Heart left ventricle (tissue), 16 donors: ENCODE data around the gene CYP1A1. TPM values are rescaled to one million over a fixed set of nuclear protein-coding genes. Genes with fewer than 3 reads are reported as not detected.

ENCODE experiments used
- ATAC-seq, 4 donors: fragments of 200-7000 bp; cut with Tn5 transposase; one replicate each; pipeline ENCODE4 v1.9.1; 2020 to 2022; ENCODE audit warnings: moderate library complexity in 4 of 4, mild to moderate bottlenecking in 3 of 4, moderate number of reproducible peaks in 1 of 4
- DNase-seq, 5 donors: peaks; one replicate each; pipeline ENCODE4 v3.0.0-alpha.2; 2020
- H3K27ac ChIP-seq, 12 donors: fragments of 200-600 bp; sonication (generic) in 4 of 12; one replicate each; pipeline versions ENCODE4 v1.5.0 to v1.8.0; 2016 to 2022; ENCODE audit warnings: mild to moderate bottlenecking in 2 of 12
- H3K27me3 ChIP-seq, 9 donors: fragments of 200-600 bp; sonication (generic) in 2 of 9; one replicate each; pipeline versions ENCODE4 v1.5.1 to v1.8.0; 2016 to 2022; ENCODE audit warnings: mild to moderate bottlenecking in 3 of 9
- H3K36me3 ChIP-seq, 9 donors: fragments of 200-600 bp; sonication (generic) in 2 of 9; one replicate each; pipeline versions ENCODE4 v1.5.0 to v1.8.0; 2018 to 2022; ENCODE audit warnings: mild to moderate bottlenecking in 2 of 9
- H3K4me1 ChIP-seq, 12 donors: fragments of 200-600 bp; sonication (generic) in 4 of 12; one replicate each; pipeline versions ENCODE4 v1.5.0 to v1.8.0; 2016 to 2022; ENCODE audit warnings: mild to moderate bottlenecking in 3 of 12
- H3K4me3 ChIP-seq, 12 donors: fragments of 200-600 bp; sonication (generic) in 4 of 12; one replicate each; pipeline versions ENCODE4 v1.5.0 to v1.8.0; 2017 to 2022; ENCODE audit warnings: mild to moderate bottlenecking in 9 of 12, moderate library complexity in 4 of 12
- H3K9me3 ChIP-seq, 12 donors: fragments of 200-600 bp; sonication (generic) in 4 of 12; one replicate each; pipeline versions ENCODE4 v1.5.0 to v1.8.0; 2016 to 2022; ENCODE audit warnings: mild to moderate bottlenecking in 1 of 12
- POLR2A ChIP-seq, 2 donors: fragments of 450-650 bp; IDR thresholded peaks; one replicate each; pipeline ENCODE4 v1.6.1; 2017; ENCODE audit warnings: antibody characterized with exemption in 2 of 2, mild to moderate bottlenecking in 2 of 2, moderate library complexity in 2 of 2
- WGBS, 4 donors: extraction: QIAGEN DNeasy Blood & Tissue Kit in 2 of 4; methylation state at CpG; one replicate each; pipeline versions ENCODE4 v1.1.5 to v1.1.7; 2013 to 2018; 5-methylcytosine and 5-hydroxymethylcytosine counted together
- intact Hi-C, 10 donors: fragments of 100-400 bp; cut with DNase I; formaldehyde crosslinking; loops; one replicate each; pipeline versions ENCODE4 v1.11.1 to v1.14.2; 2022
- polyA plus RNA-seq, 2 donors: library from polyadenylated mRNA; stranded (reverse); fragments of 200-250 nt; gene quantifications; one replicate each; pipeline ENCODE4 v1.2.3, GENCODE V29; 2013
- total RNA-seq, 9 donors: library from RNA; depleted of rRNA in 2 of 9; stranded (reverse); fragments of >200 nt in 2 of 9; fragmentation: NEBNext Ultra II Directional in 3 of 9; extraction: Animal tissue kit (Norgen Biotek cat#: 25700) in 3 of 9; gene quantifications; one replicate each; pipeline versions ENCODE4 v1.1.0 to v1.2.4, GENCODE V29; 2016 to 2023
- TF ChIP-seq, protein P1 (sequence below), 12 donors: fragments of 200-600 bp; sonication (generic) in 4 of 12; IDR thresholded peaks; one replicate each; pipeline versions ENCODE4 v1.5.0 to v1.8.0; 2018 to 2022; ENCODE audit warnings: antibody characterized with exemption in 12 of 12, mild to moderate bottlenecking in 5 of 12
- donor health status: ischemic (EF 13 %, LVEDD 7.1; RV severe dilation, severe dysfunction).
- donor health status: healthy with polysubstance abuse.
- donor health status: DM: no; HTN: yes; CAD: no.
- donor health status: DM: no; HTN: no; CAD: no.
- donor health status: ischemic (EF 25% LVEDD 6.9; RV normal size, moderate dysfunction).
- donor health status: ischemic (EF 25% LVEDD 5.7; RV mildly dilated, moderate dysfunction).
- donor health status: healthy.
- donor health status: DM: yes; HTN: yes; CAD: no.
- donor health status: ischemic (EF 35%, LVEDD 5.7; RV mildly dilated, moderate dysfunction).
- donor health status: nonischemic (EF 11% LVEDD 7.7; RV severe dilation, severe dysfunction).
- donor health status: DM: yes; HTN: yes; CAD: no.
- donor health status: PGD.
- donor health status: ischemic (EF 29% LVEDD 5.4; RV normal size, mild dysfunction).
- donor health status: nonischemic (EF 23%, LVEDD 6.1; RV moderate dilation, normal function).

Gene CYP1A1
- total and polyA plus RNA-seq, 11 donors = 0.08 to 0.91 (median 0.32) TPM; not detected in 3

DNA sequence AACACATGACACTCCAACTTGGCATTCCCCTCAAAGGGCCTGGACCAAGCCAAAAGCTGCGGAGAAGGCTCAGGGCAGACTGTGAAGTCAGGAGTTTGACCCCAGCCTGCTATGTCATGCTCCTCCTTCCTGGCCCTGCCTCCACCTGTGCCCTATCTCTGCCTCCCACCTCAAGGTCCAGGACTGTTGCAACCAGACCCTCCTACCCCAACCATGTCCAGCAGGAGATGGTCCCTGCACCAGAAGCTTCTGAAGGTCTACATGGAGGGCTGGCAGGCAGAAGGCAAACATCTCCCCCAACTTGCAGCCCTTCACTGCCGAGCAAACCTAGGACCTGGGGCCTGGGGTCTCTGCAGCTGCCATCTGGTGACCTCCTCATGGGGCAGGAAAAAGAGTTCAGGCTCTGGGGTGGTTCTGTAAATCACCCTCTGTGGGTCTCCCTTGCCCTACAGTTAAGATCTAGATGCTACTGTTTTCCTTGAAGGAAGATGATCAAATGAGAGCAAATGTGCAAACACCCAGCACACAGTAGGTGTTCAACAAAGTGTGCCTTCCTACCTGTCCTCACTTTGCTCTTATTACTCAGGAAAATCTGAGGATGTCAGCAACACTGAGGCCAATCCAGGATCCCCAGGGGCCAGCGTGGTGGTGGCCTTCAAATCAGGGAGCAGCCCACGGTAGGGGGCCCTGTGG lies 45.0 kb upstream of the CYP1A1 start:
- H3K27ac ChIP-seq = peak overlapping the region in 1 of 12 donors; percentile 6
- whole genome bisulfite sequencing, 4 donors = 46 to 59% (median 57%) methylated on average over 3 to 4 of the region's 4 CpGs
- H3K4me1 ChIP-seq = peaks cover 0 to 30% (median 3%) of the 10 kb centered on the region in 12 donors
- peaks cover 0 to 6% (median 0%) of the 10 kb centered on the region in 9 donors for H3K27me3 ChIP-seq
- DNase-seq (no peak), ATAC-seq (no peak)
- no peak for TF ChIP-seq POLR2A (IDR thresholded peaks at IDR 0.05)
- TF ChIP-seq, protein P1, sequence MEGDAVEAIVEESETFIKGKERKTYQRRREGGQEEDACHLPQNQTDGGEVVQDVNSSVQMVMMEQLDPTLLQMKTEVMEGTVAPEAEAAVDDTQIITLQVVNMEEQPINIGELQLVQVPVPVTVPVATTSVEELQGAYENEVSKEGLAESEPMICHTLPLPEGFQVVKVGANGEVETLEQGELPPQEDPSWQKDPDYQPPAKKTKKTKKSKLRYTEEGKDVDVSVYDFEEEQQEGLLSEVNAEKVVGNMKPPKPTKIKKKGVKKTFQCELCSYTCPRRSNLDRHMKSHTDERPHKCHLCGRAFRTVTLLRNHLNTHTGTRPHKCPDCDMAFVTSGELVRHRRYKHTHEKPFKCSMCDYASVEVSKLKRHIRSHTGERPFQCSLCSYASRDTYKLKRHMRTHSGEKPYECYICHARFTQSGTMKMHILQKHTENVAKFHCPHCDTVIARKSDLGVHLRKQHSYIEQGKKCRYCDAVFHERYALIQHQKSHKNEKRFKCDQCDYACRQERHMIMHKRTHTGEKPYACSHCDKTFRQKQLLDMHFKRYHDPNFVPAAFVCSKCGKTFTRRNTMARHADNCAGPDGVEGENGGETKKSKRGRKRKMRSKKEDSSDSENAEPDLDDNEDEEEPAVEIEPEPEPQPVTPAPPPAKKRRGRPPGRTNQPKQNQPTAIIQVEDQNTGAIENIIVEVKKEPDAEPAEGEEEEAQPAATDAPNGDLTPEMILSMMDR (IDR thresholded peaks at IDR 0.05) = no peak
- no peak overlapping the region for H3K4me3 ChIP-seq
- H3K36me3 ChIP-seq = no peaks in the 10 kb centered on the region
- intact Hi-C loops = loop anchor here in 9 of 10 donors (2.0 to 5.0 kb wide), 6 partner anchors 30 to 393 kb away; no protein-coding TSS in a partner anchor
- H3K9me3 ChIP-seq = no peaks in the 10 kb centered on the region

DNA sequence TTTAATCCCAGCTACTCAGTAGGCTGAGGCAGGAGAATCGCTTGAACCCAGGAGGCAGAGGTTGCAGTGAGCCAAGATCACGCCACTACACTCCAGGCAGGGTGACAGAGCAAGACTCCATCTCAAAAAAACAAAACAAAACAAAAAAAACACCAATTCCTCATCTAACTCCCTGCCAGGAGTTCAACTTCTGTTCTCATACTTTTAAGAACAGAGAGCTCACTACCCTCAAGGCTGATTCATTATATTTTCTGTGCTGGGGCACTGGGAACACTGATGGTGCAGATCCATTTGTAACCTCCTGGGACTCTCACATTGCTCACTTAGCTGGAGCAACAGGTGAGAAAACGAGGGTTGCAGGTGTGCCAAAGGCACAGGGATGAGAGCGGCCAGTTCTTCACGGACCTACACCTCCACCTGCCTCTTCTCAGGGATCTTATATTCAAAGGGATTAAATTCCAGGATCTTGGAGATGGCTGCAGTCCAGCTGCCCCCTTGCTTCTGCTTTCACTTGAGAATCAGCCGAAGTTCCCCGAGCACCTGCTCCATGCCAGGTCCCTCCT lies 44.2 kb upstream of the CYP1A1 start:
- Histone ChIP-seq H3K4me3 (no peak overlapping the region), H3K36me3 (no peaks in the 10 kb centered on the region), H3K27me3 (peaks cover 0 to 6% (median 0%) of the 10 kb centered on the region in 9 donors), H3K9me3 (no peaks in the 10 kb centered on the region), H3K27ac (no peak overlapping the region), H3K4me1 (peaks cover 0 to 22% (median 3%) of the 10 kb centered on the region in 12 donors)
- DNase-seq (no peak), ATAC-seq (no peak)
- WGBS, 4 donors = 61 to 70% (median 66%) methylated on average over 7 of the region's 7 CpGs
- intact Hi-C loops = loop anchor here (1.0 to 10.0 kb wide), 16 partner anchors 31 to 397 kb away; partner anchors contain the start of gene ARID3B (in 1 of the 10)
- no peak for TF ChIP-seq POLR2A (IDR thresholded peaks at IDR 0.05)

DNA sequence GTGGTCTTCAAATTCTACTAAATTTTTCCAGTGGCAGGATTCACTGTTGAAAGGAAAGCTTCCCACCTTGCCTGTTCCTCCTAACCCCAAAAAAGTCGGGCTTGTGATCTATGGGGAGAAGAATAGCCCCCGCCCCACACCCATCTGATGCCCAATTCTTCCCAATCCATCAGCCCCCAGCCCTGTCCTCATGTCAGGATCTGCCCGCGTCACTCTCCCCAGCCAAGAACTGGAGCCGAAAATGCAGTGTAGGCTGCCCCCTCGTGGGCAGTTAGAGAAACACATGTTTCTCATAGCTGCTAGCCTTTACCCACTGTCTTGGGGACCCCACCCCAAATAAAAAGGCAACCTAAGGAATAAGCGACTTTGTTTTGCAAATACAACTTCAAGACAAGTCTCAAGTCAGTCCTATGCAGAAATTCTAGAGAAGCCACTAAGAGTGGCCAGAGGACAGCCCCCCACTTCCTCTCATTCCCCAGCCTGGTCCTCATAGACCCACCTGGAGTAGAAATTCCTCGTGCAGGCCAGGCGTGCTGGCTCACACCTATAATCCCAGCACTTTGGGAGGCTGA lies 43.5 kb upstream of the CYP1A1 start:
- WGBS, 4 donors = 3 to 5% (median 3%) methylated on average over 9 of the region's 9 CpGs
- H3K4me3 ChIP-seq = peak overlapping the region in 2 of 12 donors; percentile 20 to 27
- intact Hi-C loops = loop anchor here (1.0 to 10.0 kb wide), 11 partner anchors 33 to 397 kb away; partner anchors contain the start of gene ARID3B (in 1 of the 10)
- DNase-seq = peak; percentile 57 to 83 (median 68)
- no peak overlapping the region for H3K27ac ChIP-seq
- no peaks in the 10 kb centered on the region for H3K9me3 ChIP-seq
- H3K4me1 ChIP-seq = peaks cover 0 to 16% (median 3%) of the 10 kb centered on the region in 12 donors
- H3K27me3 ChIP-seq = peaks cover 0 to 6% (median 0%) of the 10 kb centered on the region in 9 donors
- H3K36me3 ChIP-seq = no peaks in the 10 kb centered on the region
- peak; percentile 38 to 65 (median 56) for ATAC-seq
- TF ChIP-seq, protein P1 (IDR thresholded peaks at IDR 0.05) = peak; percentile 73 to 92 (median 84)
- TF ChIP-seq POLR2A (IDR thresholded peaks at IDR 0.05) = no peak

DNA sequence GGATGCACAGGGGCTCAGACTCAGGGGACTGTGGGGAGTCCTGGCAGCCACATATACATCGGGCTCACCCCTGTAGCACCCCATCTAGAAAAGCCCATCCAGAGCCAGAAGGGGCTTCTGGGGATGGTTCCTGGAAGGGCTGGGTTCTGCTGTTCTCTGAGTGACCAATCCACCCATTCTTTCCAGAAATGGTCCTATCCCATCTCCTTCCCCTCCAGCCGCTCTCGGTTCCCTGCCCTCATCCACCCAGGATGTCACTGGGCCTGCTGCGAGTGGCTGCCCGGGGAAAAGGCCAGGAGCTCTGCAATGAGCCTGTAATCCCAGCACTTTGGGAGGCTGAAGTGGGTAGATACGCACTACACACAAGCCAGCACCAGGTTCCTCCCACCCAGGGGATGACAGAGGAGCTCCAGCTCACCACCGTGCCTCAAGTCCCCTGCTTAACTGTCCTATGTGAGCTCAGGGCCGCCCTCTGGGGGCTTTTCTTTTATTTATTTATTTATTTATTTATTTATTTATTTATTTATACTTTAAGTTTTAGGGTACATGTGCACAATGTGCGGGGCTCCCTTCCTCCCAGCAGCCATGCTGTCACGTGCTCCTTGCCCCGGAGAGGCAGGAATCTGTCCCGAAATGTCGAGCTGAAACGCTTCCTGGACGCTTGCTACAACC lies 42.9 kb upstream of the CYP1A1 start:
- no peaks in the 10 kb centered on the region for H3K36me3 ChIP-seq
- H3K9me3 ChIP-seq = no peaks in the 10 kb centered on the region
- H3K4me1 ChIP-seq = peaks cover 0 to 16% (median 4%) of the 10 kb centered on the region in 12 donors
- no peak for TF ChIP-seq POLR2A (IDR thresholded peaks at IDR 0.05)
- TF ChIP-seq, protein P1 (IDR thresholded peaks at IDR 0.05) = no peak
- H3K4me3 ChIP-seq = peak overlapping the region in 2 of 12 donors; percentile 20 to 27
- 29 to 35% (median 31%) methylated on average over 15 of the region's 15 CpGs for WGBS, 4 donors
- intact Hi-C loops = loop anchor here (1.0 to 10.0 kb wide), 10 partner anchors 34 to 396 kb away; partner anchors contain the start of gene ARID3B (in 1 of the 10)
- ATAC-seq = no peak
- no peak for DNase-seq
- H3K27me3 ChIP-seq = peaks cover 0 to 6% (median 0%) of the 10 kb centered on the region in 9 donors
- no peak overlapping the region for H3K27ac ChIP-seq
